GM12878 (cell line): Measurements from ENCODE around the gene MARVELD1. TPM values are rescaled to one million over a fixed set of nuclear protein-coding genes. Genes with fewer than 3 reads are reported as not detected.

Experiments used
- ATAC-seq: fragments of 200-7000 bp; cut with Tn5 transposase; 3 replicates; pipeline ENCODE4 v1.9.1; 2020; ENCODE audit warnings: mild to moderate bottlenecking, moderate library complexity
- BruUV-seq: library from RNA; stranded (reverse); fragments of 400-500 nt; replicated peaks from 2 replicates; lab custom pipeline; 2021; lab: Mats Ljungman, UMichigan
- CTCF ChIA-PET: fragments of 300-600 bp; sonication (Branson Sonifier 250); formaldehyde crosslinking; extraction: SDS; loops from one replicate; lab custom pipeline; 2021; ENCODE audit warnings: inconsistent platforms; lab: Yijun Ruan, JAX
- POLR2A ChIA-PET: fragments of 350-600 bp; formaldehyde crosslinking; extraction: SDS; loops from one replicate; lab custom pipeline; 2021; ENCODE audit warnings: inconsistent platforms; lab: Charles Lee
- RAD21 ChIA-PET: fragments of 300-600 bp; sonication (Branson Sonifier 250); formaldehyde crosslinking; loops from one replicate; lab custom pipeline; 2023; ENCODE audit warnings: antibody characterized with exemption; ENCODE audit not compliant: unreplicated experiment; lab: Charles Lee
- SMC1A ChIA-PET: fragments of 300-600 bp; sonication (Branson Sonifier 250); formaldehyde crosslinking; loops from one replicate; lab custom pipeline; 2023; ENCODE audit not compliant: unreplicated experiment, uncharacterized antibody; lab: Charles Lee
- DNase-seq: peaks from one replicate; pipeline ENCODE4 v3.0.0-alpha.2; 2011; ENCODE audit warnings: low read depth, low spot score
- FAIRE-seq: peaks from 3 replicates; lab custom pipeline; 2011; peaks lifted over from hg19 to GRCh38; lab: Jason Lieb, UNC
- H2AFZ ChIP-seq: 2 replicates; pipeline ENCODE4 v1.6.0; 2011; ENCODE audit warnings: low read depth, low read length, control low read depth; ENCODE audit not compliant: control insufficient read depth
- H3K27ac ChIP-seq: 2 replicates; pipeline ENCODE4 v1.5.1; 2011; ENCODE audit warnings: control low read depth; ENCODE audit not compliant: control insufficient read depth, insufficient read depth
- H3K27me3 ChIP-seq, 2 experiments: replicated peaks in 1 of 2; 2 replicates each; pipeline versions ENCODE4 v1.6.0 to v1.6.1; 2011; ENCODE audit warnings: low read length in 1 of 2; ENCODE audit not compliant: control insufficient read depth in 2 of 2, insufficient read depth in 2 of 2
- H3K36me3 ChIP-seq, 2 experiments: 2 replicates each; pipeline ENCODE4 v1.5.1; 2011; ENCODE audit warnings: low read length in 1 of 2; ENCODE audit not compliant: control insufficient read depth in 2 of 2, insufficient read depth in 2 of 2
- H3K4me1 ChIP-seq: 2 replicates; pipeline ENCODE4 v1.6.1; 2011; ENCODE audit warnings: mild to moderate bottlenecking, low read length, moderate library complexity, mixed read lengths; ENCODE audit not compliant: control insufficient read depth, insufficient read depth
- H3K4me2 ChIP-seq: 2 replicates; pipeline ENCODE4 v1.6.0; 2011; ENCODE audit warnings: control low read depth; ENCODE audit not compliant: control insufficient read depth, insufficient read depth
- H3K4me3 ChIP-seq: fragments of 200-600 bp; sonication (generic); 2 replicates; pipeline ENCODE4 v1.5.1; 2016
- H3K79me2 ChIP-seq: 2 replicates; pipeline ENCODE4 v1.6.0; 2011; ENCODE audit warnings: low read length; ENCODE audit not compliant: control insufficient read depth, insufficient read depth
- H3K9ac ChIP-seq: 2 replicates; pipeline ENCODE4 v1.8.0; 2011; ENCODE audit warnings: low read length, control low read depth, mixed read lengths; ENCODE audit not compliant: control insufficient read depth, insufficient read depth
- H3K9me3 ChIP-seq: replicated peaks from 3 replicates; pipeline ENCODE4 v1.5.1; 2011; ENCODE audit warnings: mild to moderate bottlenecking, low read length; ENCODE audit not compliant: control insufficient read depth, insufficient read depth
- H4K20me1 ChIP-seq: 2 replicates; pipeline ENCODE4 v1.6.0; 2011; ENCODE audit not compliant: control insufficient read depth, insufficient read depth
- CHD4 ChIP-seq: fragments of 200-600 bp; sonication (generic); IDR thresholded peaks from 2 replicates; pipeline ENCODE4 v1.6.1; 2016; ENCODE audit warnings: mild to moderate bottlenecking
- IKZF1 ChIP-seq: fragments of 450-650 bp; conservative IDR thresholded peaks from 2 replicates; pipeline ENCODE4 v1.6.1; 2017; ENCODE audit warnings: antibody characterized with exemption, mild to moderate bottlenecking
- IKZF2 ChIP-seq, 2 experiments: fragments of 450-650 bp; IDR thresholded peaks; 2 replicates each; pipeline ENCODE4 v1.6.1; 2017; ENCODE audit warnings: mild to moderate bottlenecking in 2 of 2, moderate library complexity in 2 of 2
- LARP7 ChIP-seq: fragments of 450-650 bp; IDR thresholded peaks from 2 replicates; pipeline ENCODE4 v1.6.1; 2017; ENCODE audit warnings: mild to moderate bottlenecking
- SPI1 ChIP-seq: IDR thresholded peaks from 2 replicates; pipeline ENCODE4 v1.6.1; 2011; ENCODE audit warnings: low read depth, mild to moderate bottlenecking, low read length, moderate library complexity, borderline replicate concordance; ENCODE audit not compliant: insufficient read depth
- TCF3 ChIP-seq: IDR thresholded peaks from 2 replicates; pipeline ENCODE4 v1.6.1; 2012; ENCODE audit warnings: low read depth, mild to moderate bottlenecking, low read length, borderline replicate concordance; ENCODE audit not compliant: insufficient read depth
- WGBS: methylation state at CpG from one replicate; pipeline ENCODE4 v1.1.6; 2016; ENCODE audit warnings: low lambda C conversion rate; ENCODE audit not compliant: insufficient replicate concordance, insufficient coverage; ENCODE audit errors: missing lambda C conversion rate; 5-methylcytosine and 5-hydroxymethylcytosine counted together
- in situ Hi-C: fragments of 300-500 bp; cut with MboI; formaldehyde crosslinking; loops from 9 replicates; pipeline ENCODE4 v1.14.3; 2018; ENCODE audit warnings: mixed read lengths
- intact Hi-C: fragments of 100-400 bp; cut with micrococcal nuclease; formaldehyde crosslinking; loops from one replicate; pipeline ENCODE4 v1.14.2; 2022; ENCODE audit not compliant: unreplicated experiment
- polyA plus RNA-seq, 11 experiments: library from polyadenylated mRNA; depleted of rRNA in 4 of 11; unstranded in 6 of 11; stranded (reverse) in 5 of 11; fragments of >200 nt; fragmentation: Nextera tagmentation in 4 of 11; fragmentation: Illumina TruSeq in 1 of 11; extraction: Ambion mirVana in 4 of 11; extraction: Trizol in 1 of 11; gene quantifications; 1 replicate in 1 of 11; 2 replicates in 10 of 11; pipeline versions ENCODE4 v1.2.1 to v1.2.3, GENCODE V29; 2011 to 2016; ENCODE audit warnings: inconsistent platforms in 2 of 11, missing spikeins in 2 of 11, low read depth in 1 of 11
- total RNA-seq, 4 experiments: library from RNA; depleted of rRNA in 3 of 4; stranded (reverse); fragments of >200 nt in 3 of 4; fragmentation: Illumina TruSeq in 1 of 4; extraction: Trizol in 1 of 4; gene quantifications; 2 replicates each; pipeline versions ENCODE4 v1.2.1 to v1.2.3, GENCODE V29; 2013 to 2021
- TF ChIP-seq, protein P1 (sequence below): IDR thresholded peaks from 2 replicates; pipeline ENCODE4 v1.6.1; 2012; ENCODE audit warnings: improper control_type of control experiment, low read depth, low read length; ENCODE audit not compliant: insufficient replicate concordance
- TF ChIP-seq, protein P2 (sequence below): fragments of 450-650 bp; IDR thresholded peaks from 2 replicates; pipeline ENCODE4 v1.6.1; 2017; ENCODE audit warnings: mild to moderate bottlenecking, moderate library complexity
- TF ChIP-seq, protein P3 (sequence below), 3 experiments: IDR thresholded peaks in 2 of 3; conservative IDR thresholded peaks in 1 of 3; 2 replicates each; pipeline ENCODE4 v1.5.1; 2011; ENCODE audit warnings: low read depth in 3 of 3, low read length in 3 of 3, mild to moderate bottlenecking in 3 of 3, control low read depth in 2 of 3, moderate library complexity in 2 of 3, inconsistent platforms in 1 of 3, mixed read lengths in 1 of 3; ENCODE audit not compliant: control insufficient read depth in 2 of 3, insufficient read depth in 1 of 3; ENCODE audit errors: extremely low read depth in 1 of 3
- TF ChIP-seq, protein P4 (sequence below): fragments of 450-650 bp; IDR thresholded peaks from 2 replicates; pipeline ENCODE4 v1.6.1; 2017; ENCODE audit warnings: borderline replicate concordance

Gene MARVELD1
- total and polyA plus RNA-seq, 10 of the 15 experiments (the other 5 are each of a cell fraction or from before 2014, with no cell fraction given), result 0.54 to 8.4 (median 3.2) TPM

DNA sequence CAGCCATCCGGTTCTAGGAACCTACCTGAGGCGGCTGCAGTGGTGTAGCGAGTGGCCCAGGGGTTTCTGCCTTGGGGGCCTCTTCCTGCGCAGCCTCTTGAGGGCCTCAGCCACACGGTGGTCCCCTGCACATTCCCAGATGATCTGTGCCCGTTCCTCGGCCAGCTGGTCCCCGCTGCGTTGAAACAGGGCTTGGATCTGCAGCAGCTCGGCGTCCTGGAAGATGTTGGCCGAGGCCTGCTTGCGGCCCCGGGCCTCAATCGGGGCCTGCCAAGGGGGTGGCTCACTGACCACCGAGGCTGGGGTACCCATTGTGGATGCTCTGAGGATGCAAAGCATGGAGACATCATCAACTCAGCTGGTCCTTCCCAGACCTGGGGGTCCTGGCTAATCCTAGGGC lies 33.9 kb upstream of the MARVELD1 start:
- in situ Hi-C loops, result loop anchor here (5.0 kb wide), 1 partner anchor 53 kb away; no protein-coding TSS in a partner anchor
- ChIA-PET SMC1A (interaction anchor here (1.0 to 1.8 kb wide), 3 partner anchors 18 to 57 kb away, joined by 3 to 7 read pairs (median 5); partner anchors contain the start of gene ZFYVE27), POLR2A (interaction anchor here (0.7 kb wide), 1 partner anchor 1026 kb away, joined by 3 read pairs; no protein-coding TSS in a partner anchor), CTCF (interaction anchor here (0.6 to 6.5 kb wide), 7 partner anchors 10 to 106 kb away, joined by 3 to 56 read pairs (median 4); partner anchors contain the start of gene ZFYVE27), RAD21 (interaction anchor here (1.5 kb wide), 1 partner anchor 22 kb away, joined by 4 read pairs; no protein-coding TSS in a partner anchor)
- H3K27me3 ChIP-seq, result no peaks in the 10 kb centered on the region
- no peak overlapping the region for H3K9ac ChIP-seq
- no peak for ATAC-seq
- H4K20me1 ChIP-seq, result no peaks in the 10 kb centered on the region
- H3K36me3 ChIP-seq, result peaks cover 2 to 6% of the 10 kb centered on the region in 2 experiments; a peak in 3 of 4 replicates
- H3K27ac ChIP-seq, result no peak overlapping the region
- H2AFZ ChIP-seq, result no peak overlapping the region
- 76% methylated on average over 13 of the region's 16 CpGs for WGBS
- FAIRE-seq, result no peak
- no peak for DNase-seq
- no peak overlapping the region for H3K4me2 ChIP-seq
- intact Hi-C loops, result no loop called here
- H3K4me1 ChIP-seq, result peaks cover 12% of the 10 kb centered on the region
- BruUV-seq, result no TSS peak
- no peaks in the 10 kb centered on the region for H3K9me3 ChIP-seq
- H3K4me3 ChIP-seq, result no peak overlapping the region
- H3K79me2 ChIP-seq, result no peaks in the 10 kb centered on the region
- TF ChIP-seq IKZF2 (IDR thresholded peaks at IDR 0.05) (no peak), LARP7 (no peak), CHD4 (no peak), IKZF1 (no peak), TCF3 (no peak), SPI1 (no peak)
- TF ChIP-seq, protein P1, sequence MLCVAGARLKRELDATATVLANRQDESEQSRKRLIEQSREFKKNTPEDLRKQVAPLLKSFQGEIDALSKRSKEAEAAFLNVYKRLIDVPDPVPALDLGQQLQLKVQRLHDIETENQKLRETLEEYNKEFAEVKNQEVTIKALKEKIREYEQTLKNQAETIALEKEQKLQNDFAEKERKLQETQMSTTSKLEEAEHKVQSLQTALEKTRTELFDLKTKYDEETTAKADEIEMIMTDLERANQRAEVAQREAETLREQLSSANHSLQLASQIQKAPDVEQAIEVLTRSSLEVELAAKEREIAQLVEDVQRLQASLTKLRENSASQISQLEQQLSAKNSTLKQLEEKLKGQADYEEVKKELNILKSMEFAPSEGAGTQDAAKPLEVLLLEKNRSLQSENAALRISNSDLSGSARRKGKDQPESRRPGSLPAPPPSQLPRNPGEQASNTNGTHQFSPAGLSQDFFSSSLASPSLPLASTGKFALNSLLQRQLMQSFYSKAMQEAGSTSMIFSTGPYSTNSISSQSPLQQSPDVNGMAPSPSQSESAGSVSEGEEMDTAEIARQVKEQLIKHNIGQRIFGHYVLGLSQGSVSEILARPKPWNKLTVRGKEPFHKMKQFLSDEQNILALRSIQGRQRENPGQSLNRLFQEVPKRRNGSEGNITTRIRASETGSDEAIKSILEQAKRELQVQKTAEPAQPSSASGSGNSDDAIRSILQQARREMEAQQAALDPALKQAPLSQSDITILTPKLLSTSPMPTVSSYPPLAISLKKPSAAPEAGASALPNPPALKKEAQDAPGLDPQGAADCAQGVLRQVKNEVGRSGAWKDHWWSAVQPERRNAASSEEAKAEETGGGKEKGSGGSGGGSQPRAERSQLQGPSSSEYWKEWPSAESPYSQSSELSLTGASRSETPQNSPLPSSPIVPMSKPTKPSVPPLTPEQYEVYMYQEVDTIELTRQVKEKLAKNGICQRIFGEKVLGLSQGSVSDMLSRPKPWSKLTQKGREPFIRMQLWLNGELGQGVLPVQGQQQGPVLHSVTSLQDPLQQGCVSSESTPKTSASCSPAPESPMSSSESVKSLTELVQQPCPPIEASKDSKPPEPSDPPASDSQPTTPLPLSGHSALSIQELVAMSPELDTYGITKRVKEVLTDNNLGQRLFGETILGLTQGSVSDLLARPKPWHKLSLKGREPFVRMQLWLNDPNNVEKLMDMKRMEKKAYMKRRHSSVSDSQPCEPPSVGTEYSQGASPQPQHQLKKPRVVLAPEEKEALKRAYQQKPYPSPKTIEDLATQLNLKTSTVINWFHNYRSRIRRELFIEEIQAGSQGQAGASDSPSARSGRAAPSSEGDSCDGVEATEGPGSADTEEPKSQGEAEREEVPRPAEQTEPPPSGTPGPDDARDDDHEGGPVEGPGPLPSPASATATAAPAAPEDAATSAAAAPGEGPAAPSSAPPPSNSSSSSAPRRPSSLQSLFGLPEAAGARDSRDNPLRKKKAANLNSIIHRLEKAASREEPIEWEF, result no peak
- TF ChIP-seq, protein P2, sequence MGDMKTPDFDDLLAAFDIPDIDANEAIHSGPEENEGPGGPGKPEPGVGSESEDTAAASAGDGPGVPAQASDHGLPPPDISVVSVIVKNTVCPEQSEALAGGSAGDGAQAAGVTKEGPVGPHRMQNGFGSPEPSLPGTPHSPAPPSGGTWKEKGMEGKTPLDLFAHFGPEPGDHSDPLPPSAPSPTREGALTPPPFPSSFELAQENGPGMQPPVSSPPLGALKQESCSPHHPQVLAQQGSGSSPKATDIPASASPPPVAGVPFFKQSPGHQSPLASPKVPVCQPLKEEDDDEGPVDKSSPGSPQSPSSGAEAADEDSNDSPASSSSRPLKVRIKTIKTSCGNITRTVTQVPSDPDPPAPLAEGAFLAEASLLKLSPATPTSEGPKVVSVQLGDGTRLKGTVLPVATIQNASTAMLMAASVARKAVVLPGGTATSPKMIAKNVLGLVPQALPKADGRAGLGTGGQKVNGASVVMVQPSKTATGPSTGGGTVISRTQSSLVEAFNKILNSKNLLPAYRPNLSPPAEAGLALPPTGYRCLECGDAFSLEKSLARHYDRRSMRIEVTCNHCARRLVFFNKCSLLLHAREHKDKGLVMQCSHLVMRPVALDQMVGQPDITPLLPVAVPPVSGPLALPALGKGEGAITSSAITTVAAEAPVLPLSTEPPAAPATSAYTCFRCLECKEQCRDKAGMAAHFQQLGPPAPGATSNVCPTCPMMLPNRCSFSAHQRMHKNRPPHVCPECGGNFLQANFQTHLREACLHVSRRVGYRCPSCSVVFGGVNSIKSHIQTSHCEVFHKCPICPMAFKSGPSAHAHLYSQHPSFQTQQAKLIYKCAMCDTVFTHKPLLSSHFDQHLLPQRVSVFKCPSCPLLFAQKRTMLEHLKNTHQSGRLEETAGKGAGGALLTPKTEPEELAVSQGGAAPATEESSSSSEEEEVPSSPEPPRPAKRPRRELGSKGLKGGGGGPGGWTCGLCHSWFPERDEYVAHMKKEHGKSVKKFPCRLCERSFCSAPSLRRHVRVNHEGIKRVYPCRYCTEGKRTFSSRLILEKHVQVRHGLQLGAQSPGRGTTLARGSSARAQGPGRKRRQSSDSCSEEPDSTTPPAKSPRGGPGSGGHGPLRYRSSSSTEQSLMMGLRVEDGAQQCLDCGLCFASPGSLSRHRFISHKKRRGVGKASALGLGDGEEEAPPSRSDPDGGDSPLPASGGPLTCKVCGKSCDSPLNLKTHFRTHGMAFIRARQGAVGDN, result no peak
- TF ChIP-seq, protein P3, sequence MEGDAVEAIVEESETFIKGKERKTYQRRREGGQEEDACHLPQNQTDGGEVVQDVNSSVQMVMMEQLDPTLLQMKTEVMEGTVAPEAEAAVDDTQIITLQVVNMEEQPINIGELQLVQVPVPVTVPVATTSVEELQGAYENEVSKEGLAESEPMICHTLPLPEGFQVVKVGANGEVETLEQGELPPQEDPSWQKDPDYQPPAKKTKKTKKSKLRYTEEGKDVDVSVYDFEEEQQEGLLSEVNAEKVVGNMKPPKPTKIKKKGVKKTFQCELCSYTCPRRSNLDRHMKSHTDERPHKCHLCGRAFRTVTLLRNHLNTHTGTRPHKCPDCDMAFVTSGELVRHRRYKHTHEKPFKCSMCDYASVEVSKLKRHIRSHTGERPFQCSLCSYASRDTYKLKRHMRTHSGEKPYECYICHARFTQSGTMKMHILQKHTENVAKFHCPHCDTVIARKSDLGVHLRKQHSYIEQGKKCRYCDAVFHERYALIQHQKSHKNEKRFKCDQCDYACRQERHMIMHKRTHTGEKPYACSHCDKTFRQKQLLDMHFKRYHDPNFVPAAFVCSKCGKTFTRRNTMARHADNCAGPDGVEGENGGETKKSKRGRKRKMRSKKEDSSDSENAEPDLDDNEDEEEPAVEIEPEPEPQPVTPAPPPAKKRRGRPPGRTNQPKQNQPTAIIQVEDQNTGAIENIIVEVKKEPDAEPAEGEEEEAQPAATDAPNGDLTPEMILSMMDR (IDR thresholded peaks at IDR 0.05 in 2 of 3, conservative IDR thresholded peaks at IDR 0.05 in 1 of 3; ENCODE audit: control insufficient read depth in 2 of 3, extremely low read depth in 1 of 3, insufficient read depth in 1 of 3, low read depth in 3 of 3, low read length in 3 of 3), result no peak
- TF ChIP-seq, protein P4, sequence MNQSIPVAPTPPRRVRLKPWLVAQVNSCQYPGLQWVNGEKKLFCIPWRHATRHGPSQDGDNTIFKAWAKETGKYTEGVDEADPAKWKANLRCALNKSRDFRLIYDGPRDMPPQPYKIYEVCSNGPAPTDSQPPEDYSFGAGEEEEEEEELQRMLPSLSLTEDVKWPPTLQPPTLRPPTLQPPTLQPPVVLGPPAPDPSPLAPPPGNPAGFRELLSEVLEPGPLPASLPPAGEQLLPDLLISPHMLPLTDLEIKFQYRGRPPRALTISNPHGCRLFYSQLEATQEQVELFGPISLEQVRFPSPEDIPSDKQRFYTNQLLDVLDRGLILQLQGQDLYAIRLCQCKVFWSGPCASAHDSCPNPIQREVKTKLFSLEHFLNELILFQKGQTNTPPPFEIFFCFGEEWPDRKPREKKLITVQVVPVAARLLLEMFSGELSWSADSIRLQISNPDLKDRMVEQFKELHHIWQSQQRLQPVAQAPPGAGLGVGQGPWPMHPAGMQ, result no peak
